ENCODE measurements around the gene U2AF2.

- no peak for TF ChIP-seq CTCF (IDR thresholded peaks at IDR 0.05)
- no peak for TF ChIP-seq POLR2A (IDR thresholded peaks at IDR 0.05)
These were observed 17.6 kb downstream of the U2AF2 start for GRCh38 chr19:55672418-55672817.

Measured in Peyer's patch (tissue), 4 donors.